IPS-NIHi11 (cell line): ENCODE measurements around the gene RFPL4A.

Experiments
- DNase-seq: peaks from one replicate; pipeline ENCODE4 v3.0.0; 2012; ENCODE audit warnings: mixed read lengths, low spot score

The RFPL4A gene

GRCh38 chr19:55809381-55810058, 50.6 kb downstream of the RFPL4A start:
- peak; percentile 33 for DNase-seq

GRCh38 chr19:55811340-55811739, 52.4 kb downstream of the RFPL4A start:
- no peak for DNase-seq

- DNase-seq: no peak
Observed at GRCh38 chr19:55812449-55812848, 53.6 kb downstream of the RFPL4A start.
